ENCODE measurements around the gene FBXL19.
"Not testable (repeated sequence)": the region's sequence is repeated elsewhere in the genome, so short reads cannot be mapped to it uniquely, and the experiment has no call there.

The FBXL19 gene

DNA sequence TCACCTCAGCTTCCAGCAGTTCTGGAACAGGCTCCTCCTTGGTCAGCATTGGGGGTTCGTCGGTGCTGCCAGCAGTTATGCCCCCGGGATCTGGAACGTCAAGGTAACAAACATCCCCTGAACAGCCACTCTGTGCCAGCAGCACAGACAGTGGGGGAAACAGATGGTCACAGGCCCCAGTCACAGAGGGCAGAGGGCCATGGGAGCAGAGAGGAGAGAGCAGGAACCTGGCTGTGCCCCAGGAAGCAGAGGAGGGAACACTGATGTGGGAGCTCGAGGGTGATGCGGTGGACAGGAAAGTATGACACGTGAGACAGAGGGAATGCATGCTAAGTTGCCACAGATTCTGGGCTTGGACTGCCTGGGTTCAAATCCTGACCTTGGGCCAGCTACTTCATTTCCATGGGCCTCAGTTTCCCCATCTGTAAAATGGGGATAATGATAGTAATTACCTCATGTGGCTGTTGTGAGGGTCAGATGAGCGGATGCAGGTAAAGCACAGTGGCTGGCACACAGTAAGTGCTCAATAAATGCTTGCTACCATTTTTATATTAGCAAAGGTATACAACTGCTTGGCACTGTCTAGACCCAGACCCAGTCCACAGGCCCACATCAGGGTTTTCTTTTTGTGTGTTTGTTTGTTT, 34.4 kb upstream of the FBXL19 start:
- H3K4me1 Mint-ChIP-seq, result peaks cover 11% of the 10 kb centered on the region
- TF ChIP-seq, protein P1, sequence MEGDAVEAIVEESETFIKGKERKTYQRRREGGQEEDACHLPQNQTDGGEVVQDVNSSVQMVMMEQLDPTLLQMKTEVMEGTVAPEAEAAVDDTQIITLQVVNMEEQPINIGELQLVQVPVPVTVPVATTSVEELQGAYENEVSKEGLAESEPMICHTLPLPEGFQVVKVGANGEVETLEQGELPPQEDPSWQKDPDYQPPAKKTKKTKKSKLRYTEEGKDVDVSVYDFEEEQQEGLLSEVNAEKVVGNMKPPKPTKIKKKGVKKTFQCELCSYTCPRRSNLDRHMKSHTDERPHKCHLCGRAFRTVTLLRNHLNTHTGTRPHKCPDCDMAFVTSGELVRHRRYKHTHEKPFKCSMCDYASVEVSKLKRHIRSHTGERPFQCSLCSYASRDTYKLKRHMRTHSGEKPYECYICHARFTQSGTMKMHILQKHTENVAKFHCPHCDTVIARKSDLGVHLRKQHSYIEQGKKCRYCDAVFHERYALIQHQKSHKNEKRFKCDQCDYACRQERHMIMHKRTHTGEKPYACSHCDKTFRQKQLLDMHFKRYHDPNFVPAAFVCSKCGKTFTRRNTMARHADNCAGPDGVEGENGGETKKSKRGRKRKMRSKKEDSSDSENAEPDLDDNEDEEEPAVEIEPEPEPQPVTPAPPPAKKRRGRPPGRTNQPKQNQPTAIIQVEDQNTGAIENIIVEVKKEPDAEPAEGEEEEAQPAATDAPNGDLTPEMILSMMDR (IDR thresholded peaks at IDR 0.05; ENCODE audit: unreplicated experiment in 3 of 3), result no peak
- no peak overlapping the region for H3K4me3 Mint-ChIP-seq
- H3K27me3 Mint-ChIP-seq (ENCODE audit: low read depth), result no peaks in the 10 kb centered on the region
- peak overlapping the region; percentile 59 to 62 (median 62) for H3K27ac Mint-ChIP-seq
- no peaks in the 10 kb centered on the region for H3K9me3 Mint-ChIP-seq
- H3K36me3 Mint-ChIP-seq (ENCODE audit: low read depth), result peaks cover 33% of the 10 kb centered on the region

DNA sequence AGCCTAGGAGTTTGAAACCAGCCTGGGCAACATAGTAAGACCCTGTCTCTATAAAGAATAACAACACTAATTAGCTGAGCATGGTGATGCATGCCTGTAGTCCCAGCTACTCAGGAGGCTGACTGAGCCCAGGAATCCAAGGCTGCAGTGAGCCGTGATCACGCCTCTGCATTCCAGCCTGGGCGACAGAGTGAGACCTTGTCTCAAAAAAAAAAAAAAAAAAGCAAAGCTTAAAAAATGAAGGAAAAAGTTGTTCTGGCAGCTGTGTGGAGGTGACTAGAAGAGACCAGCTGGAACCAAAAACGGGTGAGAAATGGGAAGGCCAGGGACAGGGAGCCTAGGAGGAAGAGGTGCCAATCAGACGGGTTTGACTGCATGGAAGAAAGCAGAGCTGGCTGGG, 33.7 kb upstream of the FBXL19 start:
- peaks cover 17% of the 10 kb centered on the region for H3K4me1 Mint-ChIP-seq
- H3K9me3 Mint-ChIP-seq, result no peaks in the 10 kb centered on the region
- no peaks in the 10 kb centered on the region for H3K27me3 Mint-ChIP-seq (ENCODE audit: low read depth)
- peak overlapping the region; percentile 92 to 98 (median 95) for H3K27ac Mint-ChIP-seq
- TF ChIP-seq, protein P1 (IDR thresholded peaks at IDR 0.05; ENCODE audit: unreplicated experiment in 3 of 3), result no peak
- H3K4me3 Mint-ChIP-seq, result peak overlapping the region; percentile 60 to 75 (median 65)
- peaks cover 32% of the 10 kb centered on the region for H3K36me3 Mint-ChIP-seq (ENCODE audit: low read depth)

- peak overlapping the region; percentile 68 to 81 (median 78) for H3K4me3 Mint-ChIP-seq
- H3K9me3 Mint-ChIP-seq; H3K27me3 Mint-ChIP-seq (ENCODE audit: low read depth): not testable (repeated sequence)
- H3K4me1 Mint-ChIP-seq, result peaks cover 32% of the 10 kb centered on the region
- H3K36me3 Mint-ChIP-seq (ENCODE audit: low read depth), result peaks cover 26% of the 10 kb centered on the region
- H3K27ac Mint-ChIP-seq, result peak overlapping the region; percentile 33 to 98 (median 68)
Observed at GRCh38 chr16:30891043-30891823, 32.1 kb upstream of the FBXL19 start.

DNA sequence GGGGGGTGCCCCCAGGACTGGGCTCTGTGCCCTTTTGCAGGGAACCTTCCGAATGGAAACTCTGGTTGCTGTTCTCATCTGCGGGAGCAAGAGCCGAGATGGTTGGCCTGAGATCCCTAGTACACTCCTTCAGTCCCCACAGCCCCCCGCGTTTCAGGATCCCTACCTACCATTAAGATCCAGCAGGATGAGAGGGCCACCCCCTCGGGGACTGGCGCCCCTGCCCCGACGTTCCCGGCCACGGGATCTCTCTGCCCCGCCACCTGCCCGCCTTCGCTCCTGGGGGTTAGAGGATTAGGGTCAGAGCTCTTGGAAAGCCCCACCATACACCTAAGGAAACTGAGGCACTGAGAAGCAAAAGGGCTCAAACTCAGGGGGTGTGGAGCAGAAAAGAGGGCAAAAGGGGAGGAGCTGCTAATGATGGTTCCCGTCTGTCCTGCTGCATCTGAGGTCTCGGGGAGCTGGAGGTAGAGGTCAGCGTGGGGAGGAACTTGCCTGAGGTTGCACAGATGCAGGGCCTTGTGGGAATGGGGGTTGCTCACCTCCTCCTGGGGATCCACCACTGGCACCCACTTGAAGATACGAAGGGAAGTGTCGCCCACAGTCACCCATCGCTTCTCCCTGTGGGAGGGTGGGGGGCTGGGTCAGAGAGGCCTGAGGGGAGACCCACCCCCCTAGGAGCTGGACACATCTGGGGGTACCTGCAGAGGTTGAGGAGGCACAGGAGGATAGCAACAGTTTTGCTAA, 30.5 kb upstream of the FBXL19 start:
- peaks cover 22% of the 10 kb centered on the region for H3K36me3 Mint-ChIP-seq (ENCODE audit: low read depth)
- no peaks in the 10 kb centered on the region for H3K9me3 Mint-ChIP-seq
- peaks cover 40% of the 10 kb centered on the region for H3K4me1 Mint-ChIP-seq
- no peaks in the 10 kb centered on the region for H3K27me3 Mint-ChIP-seq (ENCODE audit: low read depth)
- TF ChIP-seq, protein P1 (IDR thresholded peaks at IDR 0.05; ENCODE audit: unreplicated experiment in 3 of 3), result no peak
- H3K27ac Mint-ChIP-seq, result peak overlapping the region; percentile 87 to 92 (median 88)
- peak overlapping the region; percentile 87 to 95 (median 95) for H3K4me3 Mint-ChIP-seq

- Mint-ChIP-seq H3K27ac (peak overlapping the region; percentile 87 to 92 (median 88)), H3K4me1 (peaks cover 40% of the 10 kb centered on the region), H3K9me3 (no peaks in the 10 kb centered on the region), H3K4me3 (peak overlapping the region; percentile 87 to 95 (median 95)), H3K36me3 (ENCODE audit: low read depth) (peaks cover 22% of the 10 kb centered on the region), H3K27me3 (ENCODE audit: low read depth) (no peaks in the 10 kb centered on the region)
- TF ChIP-seq, protein P1 (IDR thresholded peaks at IDR 0.05; ENCODE audit: unreplicated experiment in 3 of 3), result no peak
Observed at GRCh38 chr16:30893417-30893743, 30.0 kb upstream of the FBXL19 start.
